Measurements from ENCODE around the gene CRPPA. TPM values are rescaled to one million over a fixed set of nuclear protein-coding genes. Genes with fewer than 3 reads are reported as not detected.

CRPPA gene
- total and polyA plus RNA-seq, 2 donors (not counting 3 experiments of a cell fraction or from before 2014, with no cell fraction given): 0.58 to 3.5 TPM

DNA sequence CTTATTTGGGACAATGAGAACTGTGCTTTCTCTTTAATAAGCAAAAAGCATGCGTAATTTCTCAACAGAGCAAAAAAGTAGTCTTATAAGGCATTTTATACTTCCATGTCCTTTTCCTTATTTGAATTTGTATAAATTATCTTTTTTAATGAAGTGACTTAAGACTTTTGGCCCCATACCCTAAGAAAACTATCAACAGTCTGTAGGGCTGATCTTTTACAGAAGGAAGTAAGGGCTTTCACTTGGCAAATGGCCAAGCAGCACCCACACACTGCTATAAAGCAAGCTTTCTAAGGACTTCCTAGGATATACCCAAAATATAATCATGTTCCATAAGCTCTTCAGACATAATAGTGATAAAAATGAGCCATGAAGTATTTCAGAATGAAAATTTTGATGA is 3.4 kb downstream of the CRPPA start:
- no peak overlapping the region for H3K4me3 ChIP-seq (replicated peaks in 1 of 3; ENCODE audit: insufficient read depth in 1 of 3, low read depth in 1 of 3, low read length in 3 of 3)
- H3K27ac ChIP-seq (ENCODE audit: insufficient read depth, low read depth, low read length): no peak overlapping the region
- no peaks in the 10 kb centered on the region for H4K20me1 ChIP-seq (replicated peaks; ENCODE audit: control insufficient read depth, extremely low read depth, insufficient read depth, low read length)
- H3K9ac ChIP-seq (replicated peaks; ENCODE audit: extremely low read depth, insufficient read depth, low read length): no peak overlapping the region
- BruUV-seq (replicated peaks): no TSS peak
- ChIA-PET POLR2A (no interaction called here), CTCF (no interaction called here)
- H3K36me3 ChIP-seq (ENCODE audit: control insufficient read depth in 2 of 2, extremely low read depth in 1 of 2, insufficient read depth in 2 of 2, low read length in 2 of 2): no peaks in the 10 kb centered on the region
- TF ChIP-seq, protein P1, sequence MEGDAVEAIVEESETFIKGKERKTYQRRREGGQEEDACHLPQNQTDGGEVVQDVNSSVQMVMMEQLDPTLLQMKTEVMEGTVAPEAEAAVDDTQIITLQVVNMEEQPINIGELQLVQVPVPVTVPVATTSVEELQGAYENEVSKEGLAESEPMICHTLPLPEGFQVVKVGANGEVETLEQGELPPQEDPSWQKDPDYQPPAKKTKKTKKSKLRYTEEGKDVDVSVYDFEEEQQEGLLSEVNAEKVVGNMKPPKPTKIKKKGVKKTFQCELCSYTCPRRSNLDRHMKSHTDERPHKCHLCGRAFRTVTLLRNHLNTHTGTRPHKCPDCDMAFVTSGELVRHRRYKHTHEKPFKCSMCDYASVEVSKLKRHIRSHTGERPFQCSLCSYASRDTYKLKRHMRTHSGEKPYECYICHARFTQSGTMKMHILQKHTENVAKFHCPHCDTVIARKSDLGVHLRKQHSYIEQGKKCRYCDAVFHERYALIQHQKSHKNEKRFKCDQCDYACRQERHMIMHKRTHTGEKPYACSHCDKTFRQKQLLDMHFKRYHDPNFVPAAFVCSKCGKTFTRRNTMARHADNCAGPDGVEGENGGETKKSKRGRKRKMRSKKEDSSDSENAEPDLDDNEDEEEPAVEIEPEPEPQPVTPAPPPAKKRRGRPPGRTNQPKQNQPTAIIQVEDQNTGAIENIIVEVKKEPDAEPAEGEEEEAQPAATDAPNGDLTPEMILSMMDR (IDR thresholded peaks at IDR 0.05; ENCODE audit: extremely low read depth in 1 of 2, insufficient read depth in 1 of 2, low read depth in 1 of 2, low read length in 2 of 2): no peak
- TF ChIP-seq JUN (IDR thresholded peaks at IDR 0.05; ENCODE audit: borderline replicate concordance, insufficient read depth, insufficient read length, low read depth) (no peak), FOS (IDR thresholded peaks at IDR 0.05; ENCODE audit: borderline replicate concordance, insufficient read depth, low read length) (no peak), POLR2A (IDR thresholded peaks at IDR 0.05; ENCODE audit: low read depth, low read length) (no peak), EZH2 (IDR thresholded peaks at IDR 0.05; ENCODE audit: borderline replicate concordance, low read depth, low read length, severe bottlenecking) (no peak), POLR2AphosphoS5 (IDR thresholded peaks at IDR 0.05; ENCODE audit: insufficient read depth, low read depth, low read length) (no peak), MAX (IDR thresholded peaks at IDR 0.05; ENCODE audit: insufficient read depth, insufficient read length) (no peak), MYC (IDR thresholded peaks at IDR 0.05; ENCODE audit: low read depth, low read length) (no peak), GATA2 (IDR thresholded peaks at IDR 0.05; ENCODE audit: insufficient read depth, insufficient read length, low read depth, low read length) (no peak)
- no peak for FAIRE-seq
- peaks cover 13% of the 10 kb centered on the region for H3K4me1 ChIP-seq (ENCODE audit: control insufficient read depth, extremely low read depth, insufficient read depth, low read length)
- no peak for DNase-seq (ENCODE audit: low read depth, low spot score)
- intact Hi-C loops (cut with micrococcal nuclease): no loop called here
- no peak overlapping the region for H2AFZ ChIP-seq (ENCODE audit: low read depth, low read length)
- dilution Hi-C loops (cut with MboI; ENCODE audit: extremely low pct_ligation_motif_present, low sequenced_read_pairs): no loop called here
- no peaks in the 10 kb centered on the region for H3K9me3 ChIP-seq (replicated peaks; ENCODE audit: control insufficient read depth, insufficient read depth, low read length)
- H3K9me1 ChIP-seq (replicated peaks; ENCODE audit: control insufficient read depth, extremely low read depth, insufficient read depth, low read length): no peaks in the 10 kb centered on the region
- no peaks in the 10 kb centered on the region for H3K79me2 ChIP-seq (ENCODE audit: control insufficient read depth, insufficient read depth, low read length)
- H3K4me2 ChIP-seq (ENCODE audit: insufficient read depth, low read length): no peak overlapping the region
- H3K27me3 ChIP-seq (ENCODE audit: control insufficient read depth in 2 of 2, insufficient read depth in 2 of 2, low read length in 2 of 2): no peaks in the 10 kb centered on the region

Data from endothelial cell of umbilical vein (primary cell).